VCaP (cell line): ENCODE measurements around the gene GPR146.

Experiments
- H3K27ac ChIP-seq: fragments of 450-650 bp; 2 replicates; pipeline ENCODE4 v1.5.1; 2017
- CTCF ChIP-seq: fragments of 450-650 bp; conservative IDR thresholded peaks from 2 replicates; pipeline ENCODE4 v1.5.1; 2017; ENCODE audit warnings: mild to moderate bottlenecking, moderate library complexity

GPR146 gene

GRCh38 chr7:1024876-1025742 lies 19.2 kb upstream of the GPR146 start:
- H3K27ac ChIP-seq, result no peak overlapping the region
- TF ChIP-seq CTCF, result no peak

- H3K27ac ChIP-seq, result no peak overlapping the region
- no peak for TF ChIP-seq CTCF
Measured at GRCh38 chr7:1025743-1026581, 18.4 kb upstream of the GPR146 start.

DNA sequence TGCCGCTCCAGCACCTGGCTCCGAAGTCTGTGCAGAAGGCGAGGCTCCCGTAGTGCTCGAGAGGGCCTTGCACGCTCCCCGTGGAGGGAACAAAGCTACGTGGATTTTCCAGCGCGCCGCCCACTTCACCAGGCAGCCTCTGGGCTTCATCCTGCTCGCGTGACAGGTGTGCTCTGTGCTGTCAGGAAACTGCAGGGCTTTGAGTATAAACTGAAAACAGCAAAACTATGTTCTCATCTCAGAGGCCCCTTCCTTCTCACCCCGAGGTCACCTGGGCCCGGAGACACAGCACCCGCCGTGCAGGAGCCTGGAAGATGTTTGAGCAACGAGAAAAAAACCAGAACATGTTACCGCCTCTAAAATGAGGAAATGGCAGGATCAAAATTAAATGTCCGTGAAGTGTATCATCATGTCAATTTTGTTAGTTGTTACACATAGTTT lies 17.6 kb upstream of the GPR146 start:
- H3K27ac ChIP-seq, result no peak overlapping the region
- TF ChIP-seq CTCF, result no peak

GRCh38 chr7:1027242-1028043 lies 16.9 kb upstream of the GPR146 start:
- TF ChIP-seq CTCF, result no peak
- H3K27ac ChIP-seq, result peak overlapping the region; percentile 82

- H3K27ac ChIP-seq, result peak overlapping the region; percentile 82
- no peak for TF ChIP-seq CTCF
Measured at GRCh38 chr7:1028044-1028770, 16.1 kb upstream of the GPR146 start.

GRCh38 chr7:1028775-1029636 lies 15.3 kb upstream of the GPR146 start:
- TF ChIP-seq CTCF, result no peak

More at GRCh38 chr7:1028775-1029636, 15.3 kb upstream of the GPR146 start:
- peak overlapping the region; percentile 82 for H3K27ac ChIP-seq
